Kidney tubule cell (primary cell): ENCODE measurements around the gene FXYD6.

Experiments
- DNase-seq: peaks from one replicate; pipeline ENCODE4 v3.0.0-alpha.2; 2018; ENCODE audit warnings: low spot score

FXYD6 gene

GRCh38 chr11:117842131-117842941 is 34.1 kb downstream of the FXYD6 start:
- peak; percentile 71 for DNase-seq

- DNase-seq, result no peak
Measured at GRCh38 chr11:117841551-117842031, 34.9 kb downstream of the FXYD6 start.

DNA sequence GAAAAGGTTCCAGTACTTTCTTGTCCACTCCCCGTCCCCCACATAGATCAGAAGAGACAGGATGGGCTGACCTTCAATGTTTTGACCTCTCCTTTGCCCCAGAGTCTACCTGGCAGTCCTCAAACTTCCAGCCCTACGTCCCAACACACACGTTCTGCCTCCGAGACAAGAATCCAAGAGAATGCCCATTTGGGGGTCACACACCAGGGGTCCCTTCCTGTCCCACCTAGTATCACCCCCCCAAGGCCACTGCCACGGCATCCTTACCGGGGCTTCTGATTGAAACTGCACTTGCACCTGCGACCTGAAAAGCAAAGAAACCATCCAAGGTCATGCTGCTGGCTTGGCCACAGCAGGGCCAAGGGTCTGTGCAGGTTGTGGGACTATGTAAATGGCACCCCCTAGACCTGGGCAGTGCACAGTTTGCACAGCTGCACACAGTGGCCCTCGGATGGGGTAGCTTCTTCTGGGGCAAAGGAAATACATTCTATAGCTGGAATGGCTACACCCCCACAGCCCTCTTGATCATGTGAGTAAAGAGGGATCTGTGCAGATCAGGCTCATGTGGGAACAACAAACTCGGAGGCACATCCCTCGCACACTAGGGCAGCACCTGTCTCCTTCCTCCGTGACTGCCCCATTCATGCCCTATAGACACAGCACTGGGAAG is 35.4 kb downstream of the FXYD6 start:
- no peak for DNase-seq

DNA sequence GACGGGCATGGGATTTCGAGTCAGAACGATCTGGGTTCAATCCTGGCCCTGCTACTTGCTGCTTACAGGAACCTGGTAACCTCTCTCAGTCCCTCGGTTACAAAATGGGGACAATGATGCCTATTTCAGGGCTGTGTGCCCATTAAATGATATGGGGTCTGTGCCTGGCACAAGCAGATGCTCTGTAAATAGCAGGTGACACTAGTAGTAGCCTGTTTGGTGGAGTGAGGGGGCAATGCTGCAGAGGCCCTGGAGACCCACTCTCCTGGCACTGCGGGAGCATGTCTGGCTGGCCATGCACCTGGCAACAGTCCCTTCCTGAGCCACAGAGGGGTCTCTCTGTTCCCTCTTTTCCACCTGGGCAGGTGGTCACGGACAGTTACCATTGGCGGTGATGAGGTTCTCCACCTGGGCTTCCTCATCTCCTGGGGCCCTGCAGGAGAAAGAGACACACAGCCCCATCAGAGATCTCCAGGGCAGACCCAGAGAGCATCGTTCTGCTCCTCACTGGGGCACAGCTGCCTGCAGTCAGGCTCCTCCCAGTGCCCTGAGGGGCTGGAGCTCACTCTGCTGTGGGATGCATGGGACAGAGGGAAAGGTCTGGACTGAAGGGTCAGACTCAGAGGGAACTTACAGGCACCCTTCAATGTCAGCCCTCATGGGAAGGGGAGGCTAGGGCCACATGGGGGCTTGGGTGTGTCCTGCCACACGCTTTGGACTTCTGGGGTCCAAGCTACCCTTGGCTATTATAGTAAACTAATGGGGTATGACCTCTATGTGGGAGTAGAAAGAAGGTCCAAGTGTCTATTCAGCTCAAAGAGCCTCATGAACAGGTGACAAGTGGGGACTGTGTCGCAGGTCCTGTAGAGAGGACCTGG is 36.3 kb downstream of the FXYD6 start:
- no peak for DNase-seq

GRCh38 chr11:117839380-117839881 is 37.0 kb downstream of the FXYD6 start:
- no peak for DNase-seq

DNA sequence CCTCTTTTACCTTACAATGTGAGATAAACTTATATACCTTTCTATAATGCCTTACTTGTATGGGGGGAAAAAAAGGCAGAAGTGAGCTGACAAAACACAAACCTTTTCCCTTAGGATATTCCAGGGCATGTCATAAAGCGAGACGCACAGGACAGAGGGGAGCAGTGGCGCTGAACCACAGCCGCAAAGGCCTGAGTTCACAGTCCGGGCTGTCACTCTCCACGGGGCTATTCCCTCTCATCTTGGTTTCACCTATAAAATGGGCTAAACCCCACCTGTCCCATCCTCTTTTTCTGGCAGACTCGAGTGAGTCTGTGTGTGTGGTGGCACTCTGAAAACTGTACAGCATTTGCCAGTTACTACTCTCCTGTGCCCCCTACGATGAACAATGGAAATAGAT is 37.6 kb downstream of the FXYD6 start:
- DNase-seq, result no peak

DNA sequence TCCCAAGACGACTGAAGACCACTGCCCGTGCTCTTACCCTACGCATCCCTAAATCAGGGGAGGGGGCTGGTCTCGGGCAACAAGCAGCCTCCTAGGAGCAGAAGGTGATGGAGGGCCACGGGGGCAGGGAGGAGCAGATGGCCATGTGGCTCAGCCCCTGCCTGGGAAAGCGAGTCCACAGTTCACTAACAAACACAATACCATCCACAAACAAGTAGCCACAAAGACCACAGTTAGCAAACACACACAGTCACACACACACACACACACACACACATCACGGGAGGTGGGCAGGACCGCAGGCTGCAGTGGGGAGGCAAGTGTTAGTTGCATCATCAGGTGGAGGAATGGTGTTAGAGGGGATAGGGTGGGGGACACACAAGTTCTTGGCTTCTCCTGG is 38.7 kb downstream of the FXYD6 start:
- no peak for DNase-seq

DNA sequence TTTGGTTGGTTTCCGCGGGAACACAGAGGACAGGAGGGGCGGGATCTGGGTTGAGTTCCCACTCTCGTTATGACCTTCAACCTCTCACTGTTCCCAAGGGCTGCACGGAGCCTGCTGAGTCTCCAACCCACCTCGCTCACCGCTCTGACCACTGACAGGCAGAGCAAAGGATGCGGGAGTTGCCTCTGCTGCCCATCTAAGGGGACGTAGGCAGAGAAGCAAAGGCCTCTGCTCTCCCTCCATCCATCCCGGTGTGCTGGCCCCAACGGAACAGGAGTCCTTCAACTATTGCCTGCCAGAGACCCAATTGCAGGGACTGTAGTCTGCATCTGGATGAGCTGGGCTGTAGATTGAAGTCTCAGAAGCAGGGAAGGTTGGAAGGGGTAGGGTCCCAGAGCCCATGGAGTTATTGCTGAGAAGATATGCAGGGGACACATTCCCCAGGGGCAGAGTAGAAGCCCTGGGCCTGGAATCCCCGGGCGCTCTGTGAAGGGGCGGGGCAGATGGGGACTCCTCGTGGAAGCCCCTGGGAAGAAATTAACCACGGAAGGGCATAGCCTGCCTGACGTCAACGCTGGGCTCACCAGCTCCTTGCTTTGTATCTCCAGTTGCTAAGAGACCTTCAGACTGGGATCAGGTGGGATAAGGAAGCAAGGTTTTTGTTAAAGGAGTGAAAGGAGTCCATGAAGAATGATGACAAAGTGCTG is 39.2 kb downstream of the FXYD6 start:
- DNase-seq, result peak; percentile 59

GRCh38 chr11:117836077-117836960 is 40.1 kb downstream of the FXYD6 start:
- no peak for DNase-seq

GRCh38 chr11:117835576-117835975 is 40.9 kb downstream of the FXYD6 start:
- DNase-seq, result no peak

DNA sequence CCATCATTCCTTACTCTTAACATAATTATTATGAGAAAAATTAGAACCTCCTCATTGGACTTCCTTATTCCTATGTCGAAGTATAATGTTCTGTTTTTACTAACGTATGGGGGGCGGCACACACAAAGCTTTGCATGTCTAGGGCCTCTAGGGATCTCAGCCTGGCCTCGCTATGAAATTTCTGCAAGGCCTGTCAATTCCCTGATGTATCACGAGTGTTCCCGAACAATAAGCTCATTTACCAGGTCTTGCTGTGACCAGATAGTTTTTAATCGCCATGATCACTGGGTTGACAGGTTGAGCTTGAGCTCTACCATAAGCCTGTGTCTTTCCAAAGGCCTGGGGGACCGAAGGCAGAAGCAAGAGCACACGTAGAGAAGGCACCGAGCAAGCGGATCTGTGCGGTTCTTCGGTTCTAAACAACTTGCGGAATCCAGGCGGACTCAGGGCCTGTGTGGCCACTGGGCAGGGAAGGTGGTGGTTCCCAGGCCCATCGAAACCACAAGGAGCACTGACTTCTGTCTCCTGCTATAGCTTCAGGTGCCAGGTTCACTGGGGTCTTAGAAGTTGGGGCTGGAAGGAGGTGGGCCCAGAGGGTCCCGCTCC is 41.5 kb downstream of the FXYD6 start:
- no peak for DNase-seq

DNA sequence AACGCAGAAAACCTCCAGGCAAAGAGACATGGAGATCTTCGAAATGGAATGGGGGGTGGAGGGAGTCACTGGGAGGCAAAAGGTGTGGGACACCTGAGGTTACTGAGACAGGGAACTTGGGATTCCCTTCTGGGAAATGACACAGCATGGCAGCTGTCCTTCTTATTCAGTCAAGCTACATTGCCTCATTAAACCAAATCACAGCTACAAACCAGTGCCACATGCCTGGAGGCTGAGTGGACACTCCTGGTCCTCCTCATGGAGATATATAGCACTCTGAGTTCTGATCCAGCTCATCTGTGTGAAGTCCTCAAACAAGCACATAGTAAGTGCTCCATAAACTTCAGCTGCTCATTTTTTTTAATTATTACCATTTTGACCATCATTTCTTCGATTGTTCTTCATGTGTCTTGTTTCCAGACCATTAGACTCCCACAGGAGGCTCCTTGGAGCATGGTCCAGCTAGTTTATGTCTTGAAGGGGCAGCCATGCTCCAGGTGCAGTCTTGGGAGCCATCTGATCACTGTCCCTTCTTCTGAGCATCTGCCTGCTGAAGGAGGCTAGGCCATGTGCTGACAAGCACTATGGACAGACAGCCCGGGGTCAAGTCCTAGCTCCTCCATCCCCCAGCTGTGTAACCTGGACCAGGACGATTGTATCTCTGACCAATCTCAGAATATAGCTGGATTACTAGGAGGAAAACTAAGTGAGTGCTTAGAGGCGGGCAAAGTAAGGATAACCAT is 42.2 kb downstream of the FXYD6 start:
- peak; percentile 48 for DNase-seq

DNA sequence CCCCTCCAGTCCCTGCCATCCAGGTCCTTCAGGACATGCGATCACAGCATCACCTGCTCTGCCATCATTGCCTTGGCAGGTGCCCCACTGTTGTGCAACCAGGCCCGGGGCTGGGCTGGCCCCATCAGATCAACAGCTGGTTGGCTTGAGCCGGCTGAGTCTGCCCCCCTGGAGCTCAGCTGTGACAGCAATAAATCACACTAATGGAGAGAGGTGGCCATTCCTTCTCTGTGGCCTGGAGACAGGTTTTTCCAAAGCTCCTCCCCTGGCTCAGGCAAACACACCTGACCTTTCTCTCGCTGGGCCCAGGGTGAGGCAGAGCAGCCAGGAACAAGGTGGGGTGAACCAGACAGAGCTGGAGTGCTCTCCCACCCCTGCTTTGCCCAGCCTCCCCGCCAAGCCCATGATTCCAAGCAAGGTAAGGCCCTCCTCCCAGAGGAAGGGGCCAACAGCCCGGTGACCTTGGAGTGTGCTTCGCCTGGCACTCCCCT is 43.0 kb downstream of the FXYD6 start:
- peak; percentile 91 for DNase-seq

DNA sequence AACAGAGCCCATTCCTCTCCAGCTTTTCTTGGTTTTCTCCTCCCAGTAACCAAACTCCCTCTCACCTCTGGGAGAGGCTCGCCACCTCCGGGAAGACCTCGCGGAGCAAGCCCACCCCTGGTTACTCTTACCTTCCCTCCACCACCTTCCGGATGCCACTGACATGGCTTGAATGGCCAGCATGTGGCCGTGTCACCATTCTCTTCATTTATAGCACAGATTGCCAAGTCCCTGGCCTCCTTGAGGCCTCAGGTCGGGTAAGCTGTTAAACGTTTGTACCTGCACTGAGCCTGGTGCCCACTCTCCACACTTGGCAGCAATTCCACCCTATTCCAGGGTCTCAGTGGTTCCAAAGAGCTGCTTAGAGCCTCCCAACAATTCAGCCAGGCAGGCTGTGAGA is 43.9 kb downstream of the FXYD6 start:
- no peak for DNase-seq

DNA sequence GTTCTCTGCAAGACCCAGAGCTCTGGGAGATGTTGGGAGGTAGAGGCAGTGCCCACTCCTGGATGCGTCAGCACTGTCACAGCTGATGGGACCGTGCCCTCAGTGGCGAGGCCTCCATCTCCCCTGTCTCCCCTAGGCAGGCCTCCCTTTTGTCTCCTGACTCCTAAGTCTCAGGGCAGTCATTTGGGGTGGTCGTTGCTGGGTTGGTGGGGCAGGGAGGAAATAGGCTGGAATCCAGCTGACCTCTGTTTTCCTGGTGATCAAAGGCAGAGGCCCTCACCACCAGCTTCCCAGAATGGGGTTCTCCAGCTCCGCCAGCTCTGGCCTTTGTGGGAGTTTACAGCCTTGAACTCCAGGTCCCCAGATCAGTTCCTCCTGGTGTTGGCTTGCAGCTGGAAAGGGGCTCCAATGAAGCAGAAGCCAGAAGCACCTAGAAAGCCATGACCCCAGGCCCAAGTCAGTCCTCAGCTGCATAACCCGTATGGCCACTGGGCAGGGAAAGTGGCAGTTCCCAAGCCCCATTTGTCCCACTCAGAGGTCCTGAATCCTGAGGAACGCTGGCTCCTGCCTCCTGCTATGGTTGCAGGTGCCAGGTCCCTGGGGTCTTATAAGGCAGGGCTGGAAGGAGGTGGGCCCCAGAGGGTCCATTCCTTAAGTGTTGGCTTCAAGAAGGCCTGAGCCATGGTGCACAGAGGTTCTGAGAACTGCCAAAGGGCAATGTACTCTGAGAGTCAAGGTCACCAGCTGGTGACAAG is 44.6 kb downstream of the FXYD6 start:
- DNase-seq, result no peak

GRCh38 chr11:117830674-117831351 is 45.6 kb downstream of the FXYD6 start:
- no peak for DNase-seq

GRCh38 chr11:117830072-117830471 is 46.4 kb downstream of the FXYD6 start:
- DNase-seq, result no peak

GRCh38 chr11:117829369-117829725 is 47.1 kb downstream of the FXYD6 start:
- DNase-seq, result no peak
